Mammary epithelial cell (primary cell): ENCODE data around the gene SRSF11.

Source experiments
- CTCF ChIP-seq, 2 donors: IDR thresholded peaks in 1 of 2; conservative IDR thresholded peaks in 1 of 2; 2 replicates each; pipeline ENCODE4 v1.5.1; 2011 to 2012; ENCODE audit warnings: inconsistent platforms in 2 of 2, low read length in 2 of 2, mild to moderate bottlenecking in 2 of 2, control low read depth in 1 of 2, low read depth in 1 of 2; ENCODE audit not compliant: insufficient read depth in 1 of 2; ENCODE audit errors: extremely low read depth in 1 of 2
- EZH2 ChIP-seq: IDR thresholded peaks from 2 replicates; pipeline ENCODE4 v1.6.1; 2012; ENCODE audit warnings: low read length, inconsistent platforms, borderline replicate concordance

DNA sequence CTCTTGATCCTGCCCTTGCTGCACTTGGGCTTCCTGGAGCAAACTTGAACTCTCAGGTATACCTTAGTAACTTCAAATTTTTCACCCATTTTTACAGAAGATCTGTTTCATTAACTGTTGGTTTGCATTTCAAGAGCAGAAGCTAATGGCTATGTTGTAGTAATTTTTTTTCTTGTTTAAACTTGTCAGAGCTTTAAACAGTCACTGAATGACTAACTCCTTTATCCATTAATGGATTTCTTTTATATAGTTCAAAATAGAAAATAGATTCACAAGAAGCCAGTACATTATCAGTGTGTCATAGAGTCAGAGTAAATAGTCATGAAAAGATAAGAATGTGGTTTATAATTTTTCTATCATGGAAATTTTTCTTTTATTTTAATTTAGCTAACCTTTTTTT is 13.6 kb downstream of the SRSF11 start:
- TF ChIP-seq CTCF (conservative IDR thresholded peaks at IDR 0.05 in 1 of 2, IDR thresholded peaks at IDR 0.05 in 1 of 2; ENCODE audit: extremely low read depth in 1 of 2, insufficient read depth in 1 of 2, low read depth in 1 of 2, low read length in 2 of 2): no peak
- no peak for TF ChIP-seq EZH2
